HCT116 (cell line): ENCODE results near the gene AMBRA1. TPM values are rescaled to one million over a fixed set of nuclear protein-coding genes. Genes with fewer than 3 reads are reported as not detected.

Experiments
- ATAC-seq: fragments of 200-7000 bp; cut with Tn5 transposase; 2 replicates; pipeline ENCODE4 v1.9.1; 2020; ENCODE audit warnings: mild to moderate bottlenecking, moderate library complexity
- BruUV-seq: library from RNA; stranded (reverse); fragments of 400-500 nt; replicated peaks from 2 replicates; lab custom pipeline; 2021; lab: Mats Ljungman, UMichigan
- CTCF ChIA-PET: fragments of 300-600 bp; sonication (Branson Sonifier 250); formaldehyde crosslinking; loops from one replicate; lab custom pipeline; 2021; ENCODE audit warnings: antibody characterized with exemption; lab: Charles Lee
- POLR2A ChIA-PET: fragments of 300-600, 350-600 bp; sonication (Branson Sonifier 250); formaldehyde crosslinking; loops from one replicate; lab custom pipeline; 2021; ENCODE audit warnings: antibody characterized with exemption; lab: Charles Lee
- RAD21 ChIA-PET, 2 experiments: fragments of 300-600 bp; sonication (Branson Sonifier 250); formaldehyde crosslinking; loops; one replicate each; lab custom pipeline; 2023; ENCODE audit warnings: low total read pairs in 2 of 2; ENCODE audit not compliant: uncharacterized antibody in 2 of 2, unreplicated experiment in 2 of 2, low non-redundant PET in 1 of 2; lab: Charles Lee
- DNase-seq: peaks from one replicate; pipeline ENCODE4 v3.0.0-alpha.2; 2010; ENCODE audit warnings: low read depth, low spot score
- H2AFZ ChIP-seq: fragments of 200-600 bp; shearing (Covaris generic), sonication (generic); 2 replicates; pipeline ENCODE4 v1.6.1; 2017; ENCODE audit warnings: low read depth, mixed run types, mixed read lengths, antibody characterized with exemption, low read length; ENCODE audit not compliant: poor library complexity, severe bottlenecking
- H3K27ac ChIP-seq: 2 replicates; pipeline ENCODE4 v1.5.1; 2012; ENCODE audit warnings: low read depth, low read length
- H3K27me3 ChIP-seq: fragments of 200-600 bp; sonication (generic); 2 replicates; pipeline ENCODE4 v1.6.1; 2016; ENCODE audit warnings: mixed run types, low read length, mixed read lengths; ENCODE audit not compliant: insufficient read depth
- H3K36me3 ChIP-seq, 2 experiments: fragments of 200-500 bp in 1 of 2; fragments of 200-600 bp in 1 of 2; sonication (Bioruptor generic) in 1 of 2; sonication (generic) in 1 of 2; 2 replicates each; pipeline versions ENCODE4 v1.5.1 to v1.6.1; 2014 to 2016; ENCODE audit warnings: low read length in 2 of 2, inconsistent platforms in 1 of 2, mixed read lengths in 1 of 2, mixed run types in 1 of 2; ENCODE audit not compliant: insufficient read depth in 2 of 2, control insufficient read depth in 1 of 2
- H3K4me1 ChIP-seq, 2 experiments: fragments of 200-600 bp in 1 of 2; sonication (generic) in 1 of 2; 2 replicates each; pipeline versions ENCODE4 v1.5.1 to v1.6.1; 2012 to 2017; ENCODE audit warnings: low read length in 2 of 2, inconsistent platforms in 1 of 2, mild to moderate bottlenecking in 1 of 2, mixed read lengths in 1 of 2, mixed run types in 1 of 2, moderate library complexity in 1 of 2; ENCODE audit not compliant: insufficient read depth in 2 of 2, control insufficient read depth in 1 of 2
- H3K4me2 ChIP-seq: fragments of 200-600 bp; sonication (generic); 2 replicates; pipeline ENCODE4 v1.6.1; 2017; ENCODE audit warnings: mixed run types, low read length, mixed read lengths
- H3K4me3 ChIP-seq, 2 experiments: fragments of 200-600 bp in 1 of 2; sonication (generic) in 1 of 2; replicated peaks in 1 of 2; 2 replicates each; pipeline ENCODE4 v1.5.1; 2011 to 2016; ENCODE audit warnings: low read length in 2 of 2, control low read depth in 1 of 2, low read depth in 1 of 2, mild to moderate bottlenecking in 1 of 2, mixed read lengths in 1 of 2, mixed run types in 1 of 2
- H3K79me2 ChIP-seq: fragments of 200-600 bp; sonication (generic); 2 replicates; pipeline ENCODE4 v1.6.1; 2017; ENCODE audit warnings: mild to moderate bottlenecking, mixed run types, low read length, moderate library complexity, mixed read lengths; ENCODE audit not compliant: insufficient read depth
- H3K9ac ChIP-seq: fragments of 200-600 bp; sonication (generic); 2 replicates; pipeline ENCODE4 v1.6.1; 2016; ENCODE audit warnings: low read length, mixed read lengths
- H3K9me2 ChIP-seq: fragments of 200-600 bp; sonication (generic), shearing (Covaris generic); 2 replicates; pipeline ENCODE4 v1.6.1; 2017; ENCODE audit warnings: mixed run types, mild to moderate bottlenecking, moderate library complexity; ENCODE audit not compliant: insufficient read depth
- H3K9me3 ChIP-seq, 2 experiments: fragments of 200-500 bp in 1 of 2; fragments of 200-600 bp in 1 of 2; sonication (Bioruptor generic) in 1 of 2; sonication (generic) in 1 of 2; 2 replicates each; pipeline ENCODE4 v1.6.1; 2014 to 2017; ENCODE audit warnings: low read length in 2 of 2, mixed read lengths in 2 of 2, inconsistent platforms in 1 of 2, low read depth in 1 of 2, mild to moderate bottlenecking in 1 of 2, mixed run types in 1 of 2, moderate library complexity in 1 of 2; ENCODE audit not compliant: control insufficient read depth in 1 of 2, insufficient read depth in 1 of 2
- H4K20me1 ChIP-seq: fragments of 200-600 bp; sonication (generic), shearing (Covaris generic); 2 replicates; pipeline ENCODE4 v1.6.1; 2017; ENCODE audit warnings: mixed run types, mild to moderate bottlenecking, moderate library complexity; ENCODE audit not compliant: insufficient read depth
- ATF3 ChIP-seq: IDR thresholded peaks from 2 replicates; pipeline ENCODE4 v1.6.1; 2012
- CTCF ChIP-seq, 3 experiments: fragments of 200-600 bp in 1 of 3; sonication (generic) in 1 of 3; IDR thresholded peaks in 2 of 3; conservative IDR thresholded peaks in 1 of 3; 2 replicates each; pipeline ENCODE4 v1.5.1; 2012 to 2017; ENCODE audit warnings: low read depth in 2 of 3, low read length in 2 of 3, antibody characterized with exemption in 1 of 3, borderline replicate concordance in 1 of 3, control low read depth in 1 of 3, mild to moderate bottlenecking in 1 of 3, mixed read lengths in 1 of 3, mixed run types in 1 of 3, moderate library complexity in 1 of 3; ENCODE audit not compliant: insufficient read depth in 1 of 3
- ELF1 ChIP-seq: IDR thresholded peaks from 2 replicates; pipeline ENCODE4 v1.6.1; 2012; ENCODE audit warnings: low read depth, borderline replicate concordance
- FOSL1 ChIP-seq: IDR thresholded peaks from 2 replicates; pipeline ENCODE4 v1.6.1; 2012; ENCODE audit warnings: low read depth
- JUND ChIP-seq: IDR thresholded peaks from 2 replicates; pipeline ENCODE4 v1.6.1; 2012
- MAX ChIP-seq: IDR thresholded peaks from 2 replicates; pipeline ENCODE4 v1.6.1; 2012
- POLR2A ChIP-seq: IDR thresholded peaks from 2 replicates; pipeline ENCODE4 v1.7.0; 2011; ENCODE audit warnings: borderline replicate concordance; ENCODE audit not compliant: insufficient read depth, insufficient read length; ENCODE audit errors: extremely low read depth
- POLR2AphosphoS5 ChIP-seq: IDR thresholded peaks from 2 replicates; pipeline ENCODE4 v1.6.1; 2011; ENCODE audit warnings: mild to moderate bottlenecking, low read depth, low read length, moderate library complexity
- REST ChIP-seq: IDR thresholded peaks from 2 replicates; pipeline ENCODE4 v1.6.1; 2012; ENCODE audit warnings: low read depth
- SP1 ChIP-seq: IDR thresholded peaks from 2 replicates; pipeline ENCODE4 v1.6.1; 2012; ENCODE audit warnings: low read depth
- YY1 ChIP-seq: IDR thresholded peaks from 2 replicates; pipeline ENCODE4 v1.6.1; 2011; ENCODE audit warnings: low read length, low read depth, moderate library complexity, mild to moderate bottlenecking; ENCODE audit not compliant: insufficient replicate concordance; ENCODE audit errors: extremely low read depth
- intact Hi-C: fragments of 100-400 bp; cut with micrococcal nuclease; formaldehyde crosslinking; loops from 2 replicates; pipeline ENCODE4 v1.10.0; 2022
- total RNA-seq: library from RNA; stranded (reverse); gene quantifications from one replicate; pipeline ENCODE4 v1.2.1, GENCODE V29; 2021; ENCODE audit not compliant: unreplicated experiment

Gene AMBRA1
- total RNA-seq, 1 experiment from 2014 or later, result 22.7 TPM

GRCh38 chr11:46590740-46591605 is 2.9 kb downstream of the AMBRA1 start:
- H3K4me2 ChIP-seq, result peak overlapping the region; percentile 16
- no peak for ATAC-seq
- H3K36me3 ChIP-seq, result no peaks in the 10 kb centered on the region
- no peak overlapping the region for H3K9ac ChIP-seq
- no peaks in the 10 kb centered on the region for H3K9me3 ChIP-seq
- peaks cover 12 to 28% of the 10 kb centered on the region in 2 experiments for H3K4me1 ChIP-seq
- no peaks in the 10 kb centered on the region for H3K9me2 ChIP-seq
- peaks cover 6% of the 10 kb centered on the region; the same call in 1 of the 2 replicates for H4K20me1 ChIP-seq
- peaks cover 75% of the 10 kb centered on the region for H3K79me2 ChIP-seq
- TF ChIP-seq FOSL1 (no peak), ATF3 (no peak), JUND (no peak), POLR2AphosphoS5 (no peak), ELF1 (no peak), MAX (no peak), REST (no peak), SP1 (no peak), POLR2A (no peak), YY1 (no peak), CTCF (IDR thresholded peaks at IDR 0.05 in 2 of 3, conservative IDR thresholded peaks at IDR 0.05 in 1 of 3; ENCODE audit: borderline replicate concordance in 1 of 3, insufficient read depth in 1 of 3, low read depth in 2 of 3, low read length in 2 of 3) (no peak)
- ChIA-PET POLR2A (no interaction called here), CTCF (no interaction called here), RAD21 (no interaction called here)
- TSS peak; percentile 32 for BruUV-seq
- DNase-seq, result no peak
- no peak overlapping the region for H3K27ac ChIP-seq
- H3K4me3 ChIP-seq, result no peak overlapping the region
- no peaks in the 10 kb centered on the region for H3K27me3 ChIP-seq
- intact Hi-C loops, result no loop called here
- H2AFZ ChIP-seq, result no peak overlapping the region
